ENCODE results near the gene CIPC. TPM values are rescaled to one million over a fixed set of nuclear protein-coding genes. Genes with fewer than 3 reads are reported as not detected.

The CIPC gene
- total RNA-seq: 11.2 and 14.0 TPM in 2 replicates

DNA sequence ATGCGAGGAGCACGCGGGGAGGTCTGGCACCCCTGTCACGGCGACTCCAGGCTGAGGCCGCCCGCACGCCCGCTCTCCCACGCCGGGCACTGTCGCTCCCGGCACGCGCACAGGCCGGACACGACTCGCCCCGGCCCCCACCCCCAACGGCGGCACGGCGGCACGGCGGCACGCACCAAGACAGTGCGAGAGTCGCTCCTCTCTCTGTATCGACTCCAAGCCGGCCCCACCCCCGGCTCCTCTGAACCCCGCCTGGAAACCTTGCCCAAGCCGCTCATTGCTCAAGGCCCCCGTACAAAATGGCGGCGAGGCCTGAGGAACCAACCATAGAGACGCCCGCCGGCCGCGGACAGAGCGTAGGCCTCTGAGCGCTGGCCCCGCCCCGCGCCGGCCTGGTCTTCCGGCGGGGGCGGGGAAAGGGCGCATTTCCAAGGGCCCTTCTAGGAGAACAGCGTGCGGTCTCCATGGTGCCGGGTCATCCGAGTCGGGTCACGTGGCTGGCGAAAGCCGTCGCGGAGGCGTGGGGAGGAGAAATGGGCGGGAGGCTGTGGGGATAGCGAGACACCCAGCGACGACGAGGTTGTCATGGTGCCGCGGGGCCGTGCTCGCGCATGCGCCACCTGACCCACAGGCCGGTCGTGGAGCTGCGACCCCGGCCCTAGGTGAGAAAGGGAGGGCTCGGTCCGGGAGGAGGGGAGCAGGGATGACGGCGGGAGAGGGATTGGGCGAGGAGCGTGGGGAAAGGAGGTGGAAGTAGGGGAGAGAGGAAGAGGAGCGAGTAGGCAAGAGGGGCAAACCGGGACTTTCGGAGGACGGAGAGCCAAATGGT is at the start of gene CIPC:
Gene CIPC (plus strand): TSS at position 559 of the 829 bp plus-strand sequence. CDS start 7,451 bp downstream, outside the sequence.

GRCh38 chr14:77141214-77142004 is 43.4 kb downstream of the CIPC start, which contains the start of gene ZDHHC22:
Gene ZDHHC22, minus strand, starts transcription at chr14:77141791. Its CDS starts 2,053 bp downstream, at chr14:77139738.

Other genes starting within 250 kb of the CIPC start
- gene IRF2BPL, start 69.5 kb upstream of the CIPC start, total RNA-seq: 25.4 and 29.3 TPM in 2 replicates
- not detected in 2 replicates for gene ZDHHC22, start 43.5 kb downstream of the CIPC start, total RNA-seq
- not detected in 2 replicates for gene TMEM63C, start 83.5 kb downstream of the CIPC start, total RNA-seq
- gene NGB, start 172.9 kb downstream of the CIPC start, total RNA-seq: not detected in 2 replicates
- 5.6 and 22.6 TPM in 2 replicates for gene POMT2, start 222.6 kb downstream of the CIPC start, total RNA-seq
- 18.4 and 20.8 TPM in 2 replicates for gene GSTZ1, start 222.8 kb downstream of the CIPC start, total RNA-seq